ENCODE measurements around the gene ATP2A3.

ATP2A3 gene

GRCh38 chr17:3888343-3889171 lies 75.7 kb downstream of the ATP2A3 start:
- no peak for DNase-seq

GRCh38 chr17:3887804-3888203 lies 76.4 kb downstream of the ATP2A3 start:
- no peak for DNase-seq

- no peak for DNase-seq
Observed at GRCh38 chr17:3887394-3887793, 76.8 kb downstream of the ATP2A3 start.

GRCh38 chr17:3886776-3887175 lies 77.5 kb downstream of the ATP2A3 start:
- DNase-seq = no peak

GRCh38 chr17:3885970-3886369 lies 78.3 kb downstream of the ATP2A3 start:
- no peak for DNase-seq

GRCh38 chr17:3885271-3885670 lies 79.0 kb downstream of the ATP2A3 start:
- no peak for DNase-seq

- no peak for DNase-seq
Observed at GRCh38 chr17:3884188-3884587, 80.0 kb downstream of the ATP2A3 start.

- DNase-seq = no peak
Observed at GRCh38 chr17:3882276-3882675, 82.0 kb downstream of the ATP2A3 start.

- DNase-seq = no peak
Observed at GRCh38 chr17:3880983-3881382, 83.3 kb downstream of the ATP2A3 start.

GRCh38 chr17:3879591-3880417 lies 84.4 kb downstream of the ATP2A3 start:
- no peak for DNase-seq

GRCh38 chr17:3879186-3879585 lies 85.1 kb downstream of the ATP2A3 start:
- no peak for DNase-seq

- no peak for DNase-seq
Observed at GRCh38 chr17:3877220-3877619, 87.0 kb downstream of the ATP2A3 start.

GRCh38 chr17:3875317-3875716 lies 88.9 kb downstream of the ATP2A3 start:
- no peak for DNase-seq
